PFSK-1 (cell line): Measurements from ENCODE around the gene CHRDL1.

Experiments
- FOXP2 ChIP-seq: optimal IDR thresholded peaks from 2 replicates; pipeline ENCODE3; 2011; ENCODE audit warnings: borderline replicate concordance, control low read depth, inconsistent platforms; ENCODE audit not compliant: insufficient read depth; ENCODE audit errors: extremely low read length, extremely low read depth
- POLR2AphosphoS5 ChIP-seq: IDR thresholded peaks from 2 replicates; pipeline ENCODE4 v1.6.1; 2012; ENCODE audit warnings: low read depth, mild to moderate bottlenecking, control low read depth, low read length, moderate library complexity
- SIN3A ChIP-seq: IDR thresholded peaks from 2 replicates; pipeline ENCODE4 v1.6.1; 2012; ENCODE audit warnings: mild to moderate bottlenecking, low read length, moderate library complexity, borderline replicate concordance; ENCODE audit not compliant: insufficient read depth
- TAF1 ChIP-seq: IDR thresholded peaks from 2 replicates; pipeline ENCODE4 v1.6.1; 2012; ENCODE audit warnings: low read length, control low read depth, borderline replicate concordance; ENCODE audit not compliant: insufficient read depth

DNA sequence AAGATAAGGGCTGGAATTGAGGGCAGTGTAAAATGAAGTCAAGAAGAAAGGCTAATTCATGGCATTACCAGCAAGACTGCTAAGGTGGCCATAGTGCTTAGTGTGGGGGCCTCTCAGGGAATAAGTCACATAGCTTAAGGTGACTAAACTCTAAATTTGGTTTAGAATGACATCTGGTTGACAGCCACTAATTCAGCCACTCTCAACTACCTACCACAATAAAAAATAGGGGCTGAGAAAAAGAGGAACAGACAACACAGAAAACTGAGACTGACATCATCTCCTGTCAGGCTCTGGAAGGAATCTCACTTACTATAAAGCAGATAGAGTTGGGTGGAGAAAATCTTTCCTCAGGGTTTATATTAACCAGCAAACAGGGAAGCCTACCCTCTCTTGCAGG lies 96.9 kb downstream of the CHRDL1 start:
- no peak for TF ChIP-seq POLR2AphosphoS5
- TF ChIP-seq SIN3A, result no peak
- no peak for TF ChIP-seq TAF1
- no peak for TF ChIP-seq FOXP2
